Activated naive CD4-positive, alpha-beta T cell (primary cell): ENCODE results near the gene AMIGO3.
A peak's percentile ranks its signal among the peaks of the same experiment; 100 is the strongest.
"Not testable (repeated sequence)": the region's sequence is repeated elsewhere in the genome, so short reads cannot be mapped to it uniquely, and the experiment has no call there.

ENCODE experiments used
- DNase-seq, 4 experiments: peaks; one replicate each; lab custom pipeline; 2025; lab: John Stamatoyannopoulos, UW

The AMIGO3 gene, protein sequence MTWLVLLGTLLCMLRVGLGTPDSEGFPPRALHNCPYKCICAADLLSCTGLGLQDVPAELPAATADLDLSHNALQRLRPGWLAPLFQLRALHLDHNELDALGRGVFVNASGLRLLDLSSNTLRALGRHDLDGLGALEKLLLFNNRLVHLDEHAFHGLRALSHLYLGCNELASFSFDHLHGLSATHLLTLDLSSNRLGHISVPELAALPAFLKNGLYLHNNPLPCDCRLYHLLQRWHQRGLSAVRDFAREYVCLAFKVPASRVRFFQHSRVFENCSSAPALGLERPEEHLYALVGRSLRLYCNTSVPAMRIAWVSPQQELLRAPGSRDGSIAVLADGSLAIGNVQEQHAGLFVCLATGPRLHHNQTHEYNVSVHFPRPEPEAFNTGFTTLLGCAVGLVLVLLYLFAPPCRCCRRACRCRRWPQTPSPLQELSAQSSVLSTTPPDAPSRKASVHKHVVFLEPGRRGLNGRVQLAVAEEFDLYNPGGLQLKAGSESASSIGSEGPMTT

DNA sequence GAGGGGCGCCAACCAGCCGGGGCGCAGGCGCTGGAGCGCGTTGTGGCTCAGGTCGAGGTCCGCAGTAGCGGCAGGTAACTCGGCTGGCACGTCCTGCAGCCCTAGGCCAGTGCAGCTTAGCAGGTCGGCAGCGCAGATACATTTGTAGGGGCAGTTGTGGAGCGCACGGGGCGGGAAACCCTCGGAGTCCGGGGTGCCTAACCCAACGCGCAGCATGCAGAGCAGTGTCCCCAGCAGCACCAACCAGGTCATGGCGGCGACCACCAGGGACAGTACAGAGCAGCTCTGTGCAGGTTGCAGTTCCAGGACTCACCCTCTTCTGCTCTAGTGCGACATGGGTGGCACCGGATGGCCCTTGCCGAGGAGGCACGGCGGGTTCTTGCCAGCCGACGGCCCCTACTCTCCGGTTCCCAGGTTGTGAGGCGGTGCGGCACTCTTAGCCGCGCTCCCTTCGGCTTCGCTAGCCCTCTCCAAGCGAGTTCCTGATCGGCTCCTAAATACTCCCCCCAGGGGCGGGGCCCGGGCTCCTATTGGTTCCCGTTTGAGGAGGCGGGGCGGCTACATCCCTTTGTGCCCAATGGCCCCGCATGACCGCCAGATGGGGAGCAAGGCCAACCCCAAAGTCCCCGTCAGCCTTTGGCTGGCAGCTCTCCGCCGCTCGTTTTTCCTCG, at the start of gene AMIGO3:
Gene AMIGO3 (minus strand): TSS at position 471 of the 671 bp plus-strand sequence. CDS start 219 bp downstream, at position 252.
- DNase-seq: peak; percentile 71 to 85 (median 78)

GRCh38 chr3:49763981-49764380, 44.5 kb upstream of the AMIGO3 start:
- DNase-seq: no peak

GRCh38 chr3:49761661-49762060, 42.2 kb upstream of the AMIGO3 start:
- DNase-seq: no peak

DNA sequence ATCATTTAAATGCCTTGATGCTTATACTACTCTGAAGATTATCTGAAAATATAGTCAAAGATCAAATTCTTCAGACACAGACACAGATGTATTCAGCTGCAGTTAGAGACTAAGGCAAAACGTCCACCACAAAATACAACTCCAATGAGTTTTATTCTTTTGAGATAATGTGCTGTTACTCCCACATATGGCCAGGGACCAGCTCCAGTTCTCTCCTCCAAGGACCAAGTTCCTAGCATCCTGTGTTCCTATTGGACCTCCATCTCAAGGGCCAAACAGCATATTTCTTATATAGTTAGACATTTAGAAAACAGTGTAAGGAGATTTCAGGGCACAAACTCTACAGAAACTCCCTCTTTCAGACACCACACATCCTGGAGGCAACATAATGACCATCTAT, 39.7 kb upstream of the AMIGO3 start:
- no peak for DNase-seq

GRCh38 chr3:49757197-49757596, 37.7 kb upstream of the AMIGO3 start:
- no peak for DNase-seq

- no peak for DNase-seq
Measured at GRCh38 chr3:49756036-49756435, 36.6 kb upstream of the AMIGO3 start.

DNA sequence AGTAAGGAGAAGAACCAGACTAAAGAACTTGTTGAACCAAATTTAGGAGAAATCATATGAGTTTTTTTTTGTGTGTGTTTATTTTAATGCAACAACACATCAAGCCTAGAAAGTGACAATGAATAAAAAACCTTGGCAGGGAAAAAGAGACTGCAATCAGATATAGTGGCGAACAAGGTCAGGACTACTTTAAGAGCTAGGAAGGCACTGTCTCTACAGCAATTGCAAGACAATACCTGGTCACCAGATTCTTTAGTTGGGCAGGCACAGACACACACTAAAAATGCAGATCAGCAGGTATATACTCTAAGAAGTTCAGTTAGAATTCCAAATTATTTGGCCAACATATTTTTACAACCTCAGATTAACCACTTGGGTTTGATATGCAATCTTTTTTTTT, 35.1 kb upstream of the AMIGO3 start:
- DNase-seq: no peak

DNA sequence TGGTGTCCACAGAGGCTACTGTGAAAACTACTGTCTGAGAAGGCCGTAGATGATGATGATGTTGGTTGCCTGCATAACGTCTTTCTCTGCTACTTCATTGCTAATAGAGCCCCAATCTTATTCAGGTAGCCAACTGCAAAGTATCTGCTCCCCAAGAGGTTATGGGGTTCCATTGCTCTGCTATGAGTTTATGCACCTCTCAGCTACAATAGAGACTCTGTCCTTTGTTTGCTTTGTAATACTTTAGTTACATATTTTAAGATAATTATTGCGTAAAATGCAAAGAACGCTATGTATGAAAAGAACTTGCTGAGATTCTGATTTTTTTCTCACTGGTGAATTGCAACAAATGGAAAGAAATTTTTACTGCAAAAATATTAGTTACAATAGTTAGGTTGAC, 32.0 kb upstream of the AMIGO3 start:
- no peak for DNase-seq

DNA sequence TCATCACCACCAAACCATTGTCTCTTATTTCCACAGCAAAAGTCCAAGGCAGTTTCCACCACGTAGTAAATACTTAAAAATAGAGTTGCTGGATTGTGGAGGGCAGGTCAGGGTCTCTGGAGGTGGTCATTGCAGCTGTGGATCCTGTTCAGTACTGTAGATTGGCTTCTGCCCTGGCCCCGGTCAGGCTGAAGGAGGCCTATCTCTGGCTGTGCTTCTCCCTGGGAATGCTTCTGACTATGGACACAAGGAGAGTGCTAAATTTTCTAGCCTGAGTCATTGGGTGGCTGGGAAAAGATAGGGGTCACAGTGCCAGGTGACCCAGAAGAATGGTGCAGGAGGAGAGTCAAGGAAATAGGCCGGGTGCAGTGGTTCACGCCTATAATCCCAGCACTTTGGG, 30.6 kb upstream of the AMIGO3 start:
- DNase-seq: no peak

- not testable (repeated sequence) for DNase-seq
Measured at GRCh38 chr3:49748874-49749273, 29.4 kb upstream of the AMIGO3 start.

- no peak for DNase-seq
Measured at GRCh38 chr3:49747792-49748480, 28.5 kb upstream of the AMIGO3 start.

GRCh38 chr3:49745986-49746385, 26.5 kb upstream of the AMIGO3 start:
- DNase-seq: no peak

GRCh38 chr3:49740427-49740826, 20.9 kb upstream of the AMIGO3 start:
- DNase-seq: no peak

- no peak for DNase-seq
Measured at GRCh38 chr3:49738067-49738713, 18.7 kb upstream of the AMIGO3 start.

GRCh38 chr3:49734752-49735151, 15.3 kb upstream of the AMIGO3 start:
- no peak for DNase-seq

GRCh38 chr3:49733551-49733950, 14.1 kb upstream of the AMIGO3 start:
- DNase-seq: no peak

DNA sequence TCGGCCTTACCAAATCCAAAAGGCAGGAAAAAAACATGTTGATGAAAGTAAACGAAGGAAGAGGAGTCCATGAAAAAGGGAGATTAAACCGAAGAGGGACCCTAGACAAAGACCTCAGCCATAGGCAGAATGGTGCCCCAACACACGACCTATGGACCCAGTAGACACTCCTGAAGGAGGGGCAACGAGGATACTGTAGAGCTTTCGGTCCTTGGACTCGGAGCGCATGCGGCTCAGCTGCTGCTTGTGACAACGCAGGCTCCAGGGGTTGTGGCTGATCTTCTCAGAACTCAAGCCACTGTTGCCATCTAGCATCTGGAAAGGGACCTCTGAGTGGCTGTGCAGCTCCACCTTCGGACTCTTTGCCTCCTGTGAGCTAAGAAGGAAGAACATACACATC, 13.1 kb upstream of the AMIGO3 start:
- no peak for DNase-seq

DNA sequence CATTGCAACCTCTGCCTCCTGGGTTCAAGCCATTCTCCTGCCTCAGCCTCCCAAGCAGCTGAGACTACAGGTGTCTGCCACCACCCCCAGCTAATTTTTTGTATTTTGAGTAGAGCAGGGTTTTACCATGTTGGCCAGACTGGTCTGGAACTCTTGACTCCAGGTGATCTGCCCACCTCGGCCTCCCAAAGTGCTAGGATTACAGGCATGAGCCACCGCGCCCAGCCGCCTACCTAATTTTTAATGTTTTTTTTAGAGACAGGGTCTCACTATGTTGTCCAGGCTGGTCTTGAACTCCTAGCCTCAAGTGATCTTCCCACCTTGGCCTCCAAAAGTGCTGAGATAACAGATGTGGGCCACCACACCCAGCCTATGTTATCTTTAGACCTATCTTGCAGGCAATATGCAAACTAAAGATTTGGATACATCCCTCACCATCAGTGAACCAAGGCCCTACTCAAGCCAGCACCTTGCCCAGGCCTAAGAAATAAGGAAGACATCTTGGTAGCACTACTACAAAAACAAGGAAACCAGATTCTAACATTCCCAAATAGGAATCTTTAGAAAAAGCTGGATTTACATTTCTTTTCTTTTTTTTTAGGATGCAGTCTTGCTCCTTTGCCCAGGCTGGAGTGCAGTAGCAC, 10.6 kb upstream of the AMIGO3 start:
- DNase-seq: no peak

- DNase-seq: no peak
Measured at GRCh38 chr3:49727924-49728361, 8.5 kb upstream of the AMIGO3 start.

GRCh38 chr3:49727154-49727923, 7.9 kb upstream of the AMIGO3 start:
- no peak for DNase-seq
